ENCODE measurements around the gene MRPS25.

GRCh38 chr3:15044326-15044725 lies 20.8 kb downstream of the MRPS25 start:
- TF ChIP-seq SP1 (IDR thresholded peaks at IDR 0.05; ENCODE audit: low read depth) (no peak), CTCF (IDR thresholded peaks at IDR 0.05 in 2 of 3, conservative IDR thresholded peaks at IDR 0.05 in 1 of 3; ENCODE audit: borderline replicate concordance in 1 of 3, insufficient read depth in 1 of 3, low read depth in 2 of 3, low read length in 2 of 3) (no peak), ZNF274 (IDR thresholded peaks at IDR 0.05; ENCODE audit: low read depth, low read length) (no peak), MAX (IDR thresholded peaks at IDR 0.05) (no peak), YY1 (IDR thresholded peaks at IDR 0.05; ENCODE audit: extremely low read depth, insufficient replicate concordance, low read depth, low read length) (no peak), POLR2AphosphoS5 (IDR thresholded peaks at IDR 0.05; ENCODE audit: low read depth, low read length) (no peak), EGR1 (IDR thresholded peaks at IDR 0.05; ENCODE audit: low read depth) (no peak), POLR2A (IDR thresholded peaks at IDR 0.05; ENCODE audit: borderline replicate concordance, extremely low read depth, insufficient read depth, insufficient read length) (no peak), EZH2 (IDR thresholded peaks at IDR 0.05) (no peak), REST (IDR thresholded peaks at IDR 0.05; ENCODE audit: low read depth) (no peak), EZH2phosphoT487 (IDR thresholded peaks at IDR 0.05; ENCODE audit: borderline replicate concordance) (no peak)
